Spleen (tissue), 11 donors: ENCODE results near the gene PPP2R2B. TPM values are rescaled to one million over a fixed set of nuclear protein-coding genes. Genes with fewer than 3 reads are reported as not detected.

Experiments used
- DNase-seq: peaks from one replicate; pipeline ENCODE4 v3.0.0-alpha.2; 2020
- H3K27ac ChIP-seq, 8 donors: fragments of 200-600 bp; sonication (generic) in 7 of 8; 1 replicate in 4 of 8; 2 replicates in 4 of 8; pipeline versions ENCODE4 v1.5.0 to v1.8.0; 2016 to 2021; ENCODE audit warnings: inconsistent platforms in 4 of 8, mild to moderate bottlenecking in 4 of 8, moderate library complexity in 1 of 8
- H3K27me3 ChIP-seq, 7 donors: fragments of 200-600 bp; sonication (generic) in 6 of 7; replicated peaks in 1 of 7; 1 replicate in 4 of 7; 2 replicates in 3 of 7; pipeline versions ENCODE4 v1.5.0 to v1.8.0; 2016 to 2021; ENCODE audit warnings: inconsistent platforms in 3 of 7, mild to moderate bottlenecking in 1 of 7
- H3K36me3 ChIP-seq, 6 donors: fragments of 200-600 bp; sonication (generic) in 5 of 6; 1 replicate in 4 of 6; 2 replicates in 2 of 6; pipeline versions ENCODE4 v1.5.0 to v1.8.0; 2016 to 2021; ENCODE audit warnings: inconsistent platforms in 2 of 6
- H3K4me1 ChIP-seq, 6 donors: fragments of 200-600 bp; sonication (generic) in 5 of 6; 1 replicate in 3 of 6; 2 replicates in 3 of 6; pipeline versions ENCODE4 v1.5.0 to v1.8.0; 2016 to 2021; ENCODE audit warnings: inconsistent platforms in 3 of 6
- H3K4me3 ChIP-seq, 8 donors: fragments of 200-600 bp; sonication (generic) in 7 of 8; 1 replicate in 4 of 8; 2 replicates in 4 of 8; pipeline versions ENCODE4 v1.5.0 to v1.8.0; 2016 to 2021; ENCODE audit warnings: inconsistent platforms in 4 of 8, mild to moderate bottlenecking in 4 of 8, moderate library complexity in 2 of 8
- H3K9me3 ChIP-seq, 8 donors: fragments of 200-600 bp; sonication (generic) in 7 of 8; 1 replicate in 4 of 8; 2 replicates in 4 of 8; pipeline versions ENCODE4 v1.5.0 to v1.8.0; 2016 to 2021; ENCODE audit warnings: inconsistent platforms in 4 of 8
- CTCF ChIP-seq, 11 experiments: fragments of 200-600 bp in 7 of 11; fragments of 450-650 bp in 4 of 11; sonication (generic) in 4 of 11; IDR thresholded peaks in 8 of 11; conservative IDR thresholded peaks in 3 of 11; 1 replicate in 7 of 11; 2 replicates in 4 of 11; pipeline versions ENCODE4 v1.4.0 to v1.8.0; 2016 to 2021; ENCODE audit warnings: antibody characterized with exemption in 11 of 11, inconsistent platforms in 4 of 11, mild to moderate bottlenecking in 1 of 11
- POLR2A ChIP-seq, 3 donors: fragments of 450-650 bp; IDR thresholded peaks; one replicate each; pipeline ENCODE4 v1.5.1; 2017; ENCODE audit warnings: antibody characterized with exemption in 3 of 3, mild to moderate bottlenecking in 1 of 3
- POLR2AphosphoS5 ChIP-seq, 3 donors: sonication (generic); formaldehyde crosslinking; IDR thresholded peaks; one replicate each; pipeline ENCODE4 v1.5.1; 2017; ENCODE audit warnings: antibody characterized with exemption in 3 of 3
- WGBS, 5 donors: extraction: QIAGEN DNeasy Blood & Tissue Kit in 3 of 5; methylation state at CpG; one replicate each; pipeline versions ENCODE4 v1.1.5 to v1.1.7; 2013 to 2018; 5-methylcytosine and 5-hydroxymethylcytosine counted together
- intact Hi-C: fragments of 100-400 bp; cut with DNase I; formaldehyde crosslinking; loops from one replicate; pipeline ENCODE4 v1.15.0; 2023; ENCODE audit warnings: low total_unique reads
- polyA plus RNA-seq, 3 donors: library from polyadenylated mRNA; stranded (reverse); fragments of 200-250 nt; gene quantifications; one replicate each; pipeline ENCODE4 v1.2.1, GENCODE V29; 2013
- total RNA-seq, 7 donors: library from RNA; depleted of rRNA in 3 of 7; stranded (reverse); fragments of >200 nt in 3 of 7; fragmentation: NEBNext Ultra II Directional in 4 of 7; extraction: Animal tissue kit (Norgen Biotek cat#: 25700) in 4 of 7; gene quantifications; one replicate each; pipeline versions ENCODE4 v1.1.0 to v1.2.1, GENCODE V29; 2016 to 2021
- donor health status: healthy with polysubstance abuse.
- donor health status: DM: no; HTN: no; CAD: no; lungs with moderate emphysema.
- donor health status: DM: no; HTN: no; CAD: no.
- donor health status: Bipolar disorder and iron deficiency.
- donor health status: healthy.
- donor health status: DM: no; HTN: no; CAD: no.
- donor health status: DM: yes; HTN: yes; CAD: no.

The PPP2R2B gene
- total and polyA plus RNA-seq, 10 donors, result 0.17 to 9.3 (median 4.1) TPM

GRCh38 chr5:146767534-146767933, 111.0 kb downstream of the PPP2R2B start:
- H3K27ac ChIP-seq, result no peak overlapping the region
- no peak overlapping the region for H3K4me3 ChIP-seq
- intact Hi-C loops, result no loop called here
- 71 to 86% (median 79%) methylated on average over 3 of the region's 3 CpGs for WGBS, 5 donors
- no peak for DNase-seq
- TF ChIP-seq POLR2A (IDR thresholded peaks at IDR 0.05) (no peak), CTCF (IDR thresholded peaks at IDR 0.05 in 8 of 11, conservative IDR thresholded peaks at IDR 0.05 in 3 of 11) (no peak), POLR2AphosphoS5 (IDR thresholded peaks at IDR 0.05) (no peak)
- no peaks in the 10 kb centered on the region for H3K27me3 ChIP-seq
- no peaks in the 10 kb centered on the region for H3K36me3 ChIP-seq
- no peaks in the 10 kb centered on the region for H3K9me3 ChIP-seq
- H3K4me1 ChIP-seq, result peaks cover 0 to 8% (median 0%) of the 10 kb centered on the region in 6 donors

GRCh38 chr5:146766013-146766412, 112.5 kb downstream of the PPP2R2B start:
- no peaks in the 10 kb centered on the region for H3K9me3 ChIP-seq
- WGBS, 5 donors, result 74 to 89% (median 81%) methylated on average over 1 of the region's 1 CpG
- no peak overlapping the region for H3K27ac ChIP-seq
- H3K36me3 ChIP-seq, result no peaks in the 10 kb centered on the region
- DNase-seq, result no peak
- H3K4me1 ChIP-seq, result peaks cover 0 to 8% (median 0%) of the 10 kb centered on the region in 6 donors
- no peak overlapping the region for H3K4me3 ChIP-seq
- no peak for TF ChIP-seq POLR2A (IDR thresholded peaks at IDR 0.05)
- TF ChIP-seq CTCF (IDR thresholded peaks at IDR 0.05 in 8 of 11, conservative IDR thresholded peaks at IDR 0.05 in 3 of 11), result no peak
- no peak for TF ChIP-seq POLR2AphosphoS5 (IDR thresholded peaks at IDR 0.05)
- intact Hi-C loops, result no loop called here
- no peaks in the 10 kb centered on the region for H3K27me3 ChIP-seq

DNA sequence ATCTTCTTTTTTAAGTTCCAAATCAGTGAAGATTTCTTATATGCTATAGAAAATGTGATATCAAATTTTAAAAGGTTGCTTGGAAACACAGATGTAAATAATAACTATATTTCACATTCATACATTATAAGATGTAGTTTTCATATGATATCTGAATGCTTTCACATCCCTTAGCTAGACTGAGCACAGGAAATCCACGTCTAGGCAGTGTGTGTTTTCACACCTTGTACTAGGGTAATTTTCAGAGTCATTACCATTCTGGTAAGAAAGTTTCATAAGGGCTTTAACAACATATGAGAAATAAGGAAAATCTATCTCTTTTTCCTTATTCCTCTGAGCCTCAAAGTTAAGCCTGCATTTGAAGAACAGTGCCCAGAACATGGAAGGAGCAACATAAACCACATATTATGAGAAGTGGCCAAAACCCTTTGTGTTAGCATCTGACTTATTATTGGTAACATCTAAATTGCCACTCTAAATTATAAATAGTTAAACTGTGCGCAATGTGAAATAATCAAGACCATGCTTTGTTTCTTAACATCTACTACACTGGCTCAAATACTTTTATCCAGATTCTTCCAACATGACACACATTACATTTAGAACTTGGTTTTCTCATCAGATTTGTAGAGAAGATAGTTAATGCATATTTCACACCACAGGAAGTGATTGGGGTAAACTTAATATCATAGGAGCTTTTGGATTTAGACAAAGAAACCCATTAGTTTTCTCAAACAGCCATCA, 113.3 kb downstream of the PPP2R2B start:
- DNase-seq, result no peak
- no peak overlapping the region for H3K27ac ChIP-seq
- no peak for TF ChIP-seq POLR2AphosphoS5 (IDR thresholded peaks at IDR 0.05)
- TF ChIP-seq POLR2A (IDR thresholded peaks at IDR 0.05), result no peak
- no peak for TF ChIP-seq CTCF (IDR thresholded peaks at IDR 0.05 in 8 of 11, conservative IDR thresholded peaks at IDR 0.05 in 3 of 11)
- 56 to 62% (median 57%) methylated on average over 2 of the region's 2 CpGs for WGBS, 5 donors
- no peaks in the 10 kb centered on the region for H3K27me3 ChIP-seq
- H3K36me3 ChIP-seq, result no peaks in the 10 kb centered on the region
- peaks cover 0 to 8% (median 0%) of the 10 kb centered on the region in 6 donors for H3K4me1 ChIP-seq
- intact Hi-C loops, result no loop called here
- H3K9me3 ChIP-seq, result no peaks in the 10 kb centered on the region
- no peak overlapping the region for H3K4me3 ChIP-seq

DNA sequence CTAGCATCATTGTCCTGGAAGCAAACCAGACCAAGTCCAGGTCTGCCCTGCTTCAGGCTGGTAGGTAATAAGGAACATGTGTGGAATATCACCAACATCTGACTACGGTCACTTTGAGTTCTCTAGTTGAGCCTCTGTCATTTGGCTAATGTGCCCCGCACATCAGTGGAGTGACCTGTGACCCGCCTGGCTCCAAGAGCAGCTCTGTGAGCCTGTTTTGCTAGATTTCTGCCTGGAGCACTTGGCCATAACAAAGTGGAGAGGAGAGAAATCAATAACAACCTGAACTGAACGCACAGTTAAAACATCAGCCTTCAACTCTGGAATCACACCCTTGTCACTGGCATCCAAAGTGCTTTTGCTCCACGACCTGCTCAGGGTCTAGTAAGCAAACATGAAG, 115.7 kb downstream of the PPP2R2B start:
- no peak overlapping the region for H3K4me3 ChIP-seq
- DNase-seq, result no peak
- TF ChIP-seq POLR2A (IDR thresholded peaks at IDR 0.05), result no peak
- no peak for TF ChIP-seq CTCF (IDR thresholded peaks at IDR 0.05 in 8 of 11, conservative IDR thresholded peaks at IDR 0.05 in 3 of 11)
- no peak for TF ChIP-seq POLR2AphosphoS5 (IDR thresholded peaks at IDR 0.05)
- H3K27ac ChIP-seq, result no peak overlapping the region
- no peaks in the 10 kb centered on the region for H3K9me3 ChIP-seq
- intact Hi-C loops, result no loop called here
- WGBS, 5 donors, result 53 to 82% (median 68%) methylated on average over 4 to 5 of the region's 5 CpGs
- H3K4me1 ChIP-seq, result peaks cover 0 to 8% (median 0%) of the 10 kb centered on the region in 6 donors
- no peaks in the 10 kb centered on the region for H3K36me3 ChIP-seq
- H3K27me3 ChIP-seq, result no peaks in the 10 kb centered on the region
